Vagina (tissue), 2 donors: ENCODE data around the gene TVP23A.

Experiments
- CTCF ChIP-seq, 3 experiments: fragments of 450-650 bp in 2 of 3; fragments of 200-600 bp in 1 of 3; sonication (generic) in 1 of 3; IDR thresholded peaks; one replicate each; pipeline ENCODE4 v1.5.1; 2017 to 2019; ENCODE audit warnings: antibody characterized with exemption in 3 of 3, mild to moderate bottlenecking in 2 of 3, moderate library complexity in 2 of 3
- POLR2A ChIP-seq, 2 donors: fragments of 450-650 bp; IDR thresholded peaks; one replicate each; pipeline ENCODE4 v1.6.1; 2017; ENCODE audit warnings: antibody characterized with exemption in 2 of 2, mild to moderate bottlenecking in 2 of 2, moderate library complexity in 2 of 2
- POLR2AphosphoS5 ChIP-seq, 2 donors: sonication (generic); formaldehyde crosslinking; IDR thresholded peaks; one replicate each; pipeline ENCODE4 v1.9.0; 2017; ENCODE audit warnings: antibody characterized with exemption in 2 of 2, mild to moderate bottlenecking in 2 of 2, low read depth in 1 of 2; ENCODE audit not compliant: insufficient read depth in 1 of 2

GRCh38 chr16:10812312-10813098, 6.1 kb downstream of the TVP23A start:
- TF ChIP-seq CTCF (IDR thresholded peaks at IDR 0.05) (no peak), POLR2AphosphoS5 (IDR thresholded peaks at IDR 0.05; ENCODE audit: insufficient read depth in 1 of 2, low read depth in 1 of 2) (no peak), POLR2A (IDR thresholded peaks at IDR 0.05) (no peak)
